Activated B cell treated with CpG ODN at 0.5 μM for 24 hours (primary cell): ENCODE results near the gene IL1RN. TPM values are rescaled to one million over a fixed set of nuclear protein-coding genes. Genes with fewer than 3 reads are reported as not detected.

ENCODE experiments used
- ATAC-seq: fragments of 200-7000 bp; cut with Tn5 transposase; one replicate; pipeline ENCODE4 v1.10.0; 2021; ENCODE audit warnings: low read depth, mild to moderate bottlenecking, moderate library complexity
- CTCF ChIA-PET: fragments of 350-600 bp; sonication (Branson Sonifier 250); formaldehyde crosslinking; loops from one replicate; lab custom pipeline; 2021; ENCODE audit warnings: antibody characterized with exemption; lab: Charles Lee
- POLR2A ChIA-PET: fragments of 350-600 bp; sonication (Branson Sonifier 250); formaldehyde crosslinking; loops from one replicate; lab custom pipeline; 2021; ENCODE audit warnings: antibody characterized with exemption; lab: Charles Lee
- DNase-seq: peaks from one replicate; pipeline ENCODE4 v3.0.0; 2022
- H3K27ac Mint-ChIP-seq: one replicate; pipeline ENCODE4 v1.8.0; 2020; ENCODE audit warnings: mixed read lengths
- H3K27me3 Mint-ChIP-seq: one replicate; pipeline ENCODE4 v1.8.0; 2021; ENCODE audit warnings: mixed read lengths
- H3K36me3 Mint-ChIP-seq: one replicate; pipeline ENCODE4 v1.8.0; 2021; ENCODE audit warnings: low read depth, mixed read lengths
- H3K4me1 Mint-ChIP-seq: one replicate; pipeline ENCODE4 v1.8.0; 2021; ENCODE audit warnings: mixed read lengths
- H3K4me3 Mint-ChIP-seq: one replicate; pipeline ENCODE4 v1.8.0; 2020; ENCODE audit warnings: mild to moderate bottlenecking, mixed read lengths
- H3K9me3 Mint-ChIP-seq: one replicate; pipeline ENCODE4 v1.8.0; 2020; ENCODE audit warnings: mixed read lengths
- CTCF ChIP-seq: fragments of 200-600 bp; IDR thresholded peaks from one replicate; pipeline ENCODE4 v1.8.0; 2022; ENCODE audit warnings: antibody characterized with exemption, mild to moderate bottlenecking
- intact Hi-C: fragments of 100-400 bp; cut with micrococcal nuclease; formaldehyde crosslinking; loops from one replicate; pipeline ENCODE4 v1.15.1; 2024
- total RNA-seq: library from RNA; stranded (reverse); gene quantifications from 2 replicates; pipeline ENCODE4 v1.2.3, GENCODE V29; 2022

The IL1RN gene
- total RNA-seq, 1 donor from 2014 or later: not detected

GRCh38 chr2:113171334-113172075 lies 44.1 kb downstream of the IL1RN start:
- peak overlapping the region; percentile 53 for H3K4me3 Mint-ChIP-seq
- H3K9me3 Mint-ChIP-seq: peaks cover 4% of the 10 kb centered on the region
- TF ChIP-seq CTCF: no peak
- intact Hi-C loops: loop anchor here (10.0 kb wide), 2 partner anchors 523 to 1117 kb away; partner anchors contain the start of gene TMEM87B
- ChIA-PET POLR2A (interaction anchor here (0.6 to 5.0 kb wide), 4 partner anchors 10 to 23 kb away, joined by 3 to 88 read pairs (median 6); no protein-coding TSS in a partner anchor), CTCF (interaction anchor here (0.9 to 5.8 kb wide), 3 partner anchors 9 to 34 kb away, joined by 3 to 120 read pairs (median 5); no protein-coding TSS in a partner anchor)
- ATAC-seq: no peak
- H3K4me1 Mint-ChIP-seq: peaks cover 78% of the 10 kb centered on the region
- H3K27ac Mint-ChIP-seq: peak overlapping the region; percentile 91
- H3K27me3 Mint-ChIP-seq: peaks cover 2% of the 10 kb centered on the region
- DNase-seq: no peak
- H3K36me3 Mint-ChIP-seq: peaks cover 19% of the 10 kb centered on the region

GRCh38 chr2:113172721-113173541 lies 45.5 kb downstream of the IL1RN start:
- Mint-ChIP-seq H3K27me3 (peaks cover 2% of the 10 kb centered on the region), H3K4me3 (peak overlapping the region; percentile 87), H3K9me3 (peaks cover 4% of the 10 kb centered on the region), H3K4me1 (peaks cover 85% of the 10 kb centered on the region), H3K27ac (peak overlapping the region; percentile 91), H3K36me3 (peaks cover 32% of the 10 kb centered on the region)
- POLR2A ChIA-PET: interaction anchor here (0.6 to 5.4 kb wide), 14 partner anchors 9 to 217 kb away, joined by 3 to 88 read pairs (median 4); no protein-coding TSS in a partner anchor
- ATAC-seq: no peak
- CTCF ChIA-PET: interaction anchor here (1.2 to 5.8 kb wide), 6 partner anchors 8 to 217 kb away, joined by 3 to 120 read pairs (median 4); no protein-coding TSS in a partner anchor
- no peak for DNase-seq
- intact Hi-C loops: loop anchor here (10.0 kb wide), 2 partner anchors 522 to 1118 kb away; partner anchors contain the start of gene TMEM87B
- TF ChIP-seq CTCF: no peak

DNA sequence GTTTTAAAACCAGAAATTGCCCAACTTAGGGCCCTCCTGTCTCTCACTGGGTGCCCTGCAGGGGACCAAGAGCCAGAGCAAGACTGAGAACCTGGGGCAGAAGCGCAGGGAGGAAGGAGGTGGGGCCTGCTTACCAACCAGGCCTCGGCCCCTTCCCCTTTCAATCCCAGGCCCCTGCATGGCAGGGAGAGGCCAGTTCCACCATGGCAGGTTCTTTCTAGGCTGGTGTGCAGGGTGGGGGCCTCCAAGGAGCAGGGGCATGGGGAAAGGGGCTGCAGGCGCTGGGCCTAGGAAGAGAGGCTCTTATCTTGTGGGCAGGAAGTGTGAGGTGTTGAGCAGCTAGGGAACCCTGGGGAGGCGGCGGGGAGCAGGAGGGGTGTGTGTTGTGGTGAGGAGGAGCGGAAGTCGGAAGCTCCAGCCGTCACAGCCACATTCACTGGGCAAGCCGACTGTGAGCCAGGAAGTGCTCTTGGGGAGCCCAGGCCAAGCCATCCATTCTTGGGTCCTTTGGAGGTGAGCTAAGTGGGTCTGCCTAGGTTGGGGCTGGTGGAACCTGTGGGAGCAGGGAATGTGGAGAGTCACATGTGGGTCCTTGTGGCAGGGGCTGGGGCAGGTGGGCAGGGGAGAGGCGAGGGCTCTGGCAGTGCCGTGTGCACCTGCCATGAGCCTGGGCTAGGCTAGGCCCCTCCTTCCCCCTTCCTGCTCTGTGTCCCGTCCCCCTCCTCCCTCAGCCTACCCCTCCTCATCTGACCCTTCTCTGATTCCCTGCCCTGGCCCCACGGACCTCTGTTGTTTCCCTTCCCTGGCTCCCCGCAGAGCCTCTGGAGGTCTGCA lies 46.4 kb downstream of the IL1RN start, which contains the start of gene PSD4:
PSD4 (plus strand) TSS at position 430 of the 834 bp plus-strand sequence. CDS start 8,486 bp downstream, outside the sequence.
- peak; percentile 75 for ATAC-seq
- peaks cover 40% of the 10 kb centered on the region for H3K36me3 Mint-ChIP-seq
- H3K4me3 Mint-ChIP-seq: peak within 1 kb of the TSS; percentile 87
- peaks cover 4% of the 10 kb centered on the region for H3K9me3 Mint-ChIP-seq
- peak within 1 kb of the TSS; percentile 91 for H3K27ac Mint-ChIP-seq
- peaks cover 2% of the 10 kb centered on the region for H3K27me3 Mint-ChIP-seq
- H3K4me1 Mint-ChIP-seq: peaks cover 85% of the 10 kb centered on the region
- peak; percentile 69 for DNase-seq
- no peak for TF ChIP-seq CTCF
- ChIA-PET CTCF (interaction anchor here (0.6 to 5.8 kb wide), 9 partner anchors 7 to 216 kb away, joined by 3 to 120 read pairs (median 4); no protein-coding TSS in a partner anchor), POLR2A (interaction anchor here (0.7 to 5.4 kb wide), 15 partner anchors 9 to 216 kb away, joined by 3 to 88 read pairs (median 5); no protein-coding TSS in a partner anchor)
- intact Hi-C loops: loop anchor here (10.0 kb wide), 2 partner anchors 521 to 1119 kb away; partner anchors contain the start of gene TMEM87B

DNA sequence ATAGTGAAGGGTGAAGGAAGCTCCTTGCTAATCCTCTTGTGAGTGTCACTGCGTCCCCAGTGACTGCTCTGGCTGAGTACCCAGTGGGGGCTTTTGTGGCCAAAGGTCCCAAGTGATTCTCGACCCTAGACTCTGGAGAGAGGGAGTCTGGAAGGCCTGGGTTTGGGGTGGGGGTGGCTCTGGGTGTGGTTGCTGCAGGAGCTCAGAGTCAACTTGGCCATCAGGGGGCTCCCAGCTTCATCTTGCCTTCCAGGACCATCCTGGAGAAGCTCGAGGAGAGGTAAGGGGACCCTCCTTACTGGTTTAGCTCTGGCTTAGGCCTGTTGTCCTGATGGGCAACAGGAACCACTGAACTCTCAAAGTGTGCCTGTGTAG lies 47.0 kb downstream of the IL1RN start:
- intact Hi-C loops: loop anchor here (10.0 kb wide), 2 partner anchors 520 to 1120 kb away; partner anchors contain the start of gene TMEM87B
- no peak for DNase-seq
- Mint-ChIP-seq H3K36me3 (peaks cover 45% of the 10 kb centered on the region), H3K4me1 (peaks cover 85% of the 10 kb centered on the region), H3K4me3 (peak overlapping the region; percentile 87), H3K9me3 (peaks cover 4% of the 10 kb centered on the region), H3K27me3 (peaks cover 2% of the 10 kb centered on the region), H3K27ac (peak overlapping the region; percentile 91)
- no peak for TF ChIP-seq CTCF
- no peak for ATAC-seq
- POLR2A ChIA-PET: interaction anchor here (0.6 to 5.4 kb wide), 17 partner anchors 9 to 723 kb away, joined by 3 to 88 read pairs (median 6); partner anchors contain the start of gene SLC35F5
- CTCF ChIA-PET: interaction anchor here (0.6 to 5.8 kb wide), 12 partner anchors 8 to 216 kb away, joined by 3 to 120 read pairs (median 4); no protein-coding TSS in a partner anchor
